Esophagus muscularis mucosa (tissue), 3 donors: ENCODE data around the gene SYNGR4.

Source experiments
- CTCF ChIP-seq, 3 experiments: fragments of 200-600 bp in 2 of 3; fragments of 450-650 bp in 1 of 3; sonication (generic) in 2 of 3; IDR thresholded peaks; one replicate each; pipeline ENCODE4 v1.5.1; 2017 to 2019; ENCODE audit warnings: antibody characterized with exemption in 3 of 3, mild to moderate bottlenecking in 2 of 3, moderate library complexity in 1 of 3
- POLR2A ChIP-seq: fragments of 450-650 bp; IDR thresholded peaks from one replicate; pipeline ENCODE4 v1.6.1; 2017; ENCODE audit warnings: antibody characterized with exemption, moderate library complexity, mild to moderate bottlenecking, low read depth
- POLR2AphosphoS5 ChIP-seq, 2 donors: sonication (generic); formaldehyde crosslinking; IDR thresholded peaks; one replicate each; pipeline ENCODE4 v1.6.1; 2017; ENCODE audit warnings: antibody characterized with exemption in 2 of 2

DNA sequence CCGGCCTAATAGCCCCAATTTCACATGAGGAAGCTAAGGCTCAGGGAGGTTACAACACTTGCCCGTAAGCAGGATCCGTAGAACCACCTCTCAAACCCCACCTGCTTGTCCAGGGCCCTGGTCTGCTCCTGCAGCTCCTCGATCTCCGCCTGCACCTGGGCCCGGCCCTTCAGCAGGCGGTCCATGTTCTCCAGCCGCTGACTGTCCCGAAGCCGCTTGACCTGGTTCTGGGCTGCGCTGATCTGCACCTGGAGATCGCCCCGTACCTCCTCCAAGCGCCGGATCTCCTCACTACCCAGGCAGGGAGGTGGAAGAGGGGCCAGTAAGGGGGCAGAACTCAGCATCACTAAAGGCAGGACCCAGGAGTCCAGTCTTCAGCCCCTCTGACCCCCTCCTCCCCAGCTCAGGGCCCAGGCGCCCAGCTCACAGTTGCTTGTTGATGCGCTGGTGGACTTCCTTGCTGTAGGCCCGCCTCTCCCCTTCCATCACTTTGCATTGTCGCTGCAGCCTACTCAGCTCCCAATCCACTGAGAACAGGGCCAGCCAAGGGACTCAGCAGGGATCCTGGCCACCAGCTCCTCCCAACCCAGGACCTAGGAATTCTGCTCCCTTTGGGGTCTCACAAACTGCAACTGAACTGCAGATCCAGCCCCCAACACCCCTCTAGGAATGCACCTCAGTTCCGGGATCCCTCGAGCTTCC, 45.7 kb upstream of the SYNGR4 start:
- TF ChIP-seq CTCF (IDR thresholded peaks at IDR 0.05), result no peak
- TF ChIP-seq POLR2AphosphoS5 (IDR thresholded peaks at IDR 0.05), result no peak
- TF ChIP-seq POLR2A, result no peak
